IPS-15b (cell line): ENCODE measurements around the gene ELAVL1.

Experiments used
- H3K27me3 ChIP-seq: one replicate; pipeline ENCODE4 v1.6.1; 2013; ENCODE audit warnings: low read length; ENCODE audit not compliant: control insufficient read depth, insufficient read depth
- H3K36me3 ChIP-seq: one replicate; pipeline ENCODE4 v1.6.1; 2013; ENCODE audit warnings: low read length; ENCODE audit not compliant: control insufficient read depth, insufficient read depth
- H3K4me1 ChIP-seq: one replicate; pipeline ENCODE4 v1.6.1; 2013; ENCODE audit warnings: mild to moderate bottlenecking, low read length; ENCODE audit not compliant: control insufficient read depth, insufficient read depth
- H3K4me3 ChIP-seq: one replicate; pipeline ENCODE4 v1.5.1; 2013; ENCODE audit warnings: low read depth, low read length
- H3K9ac ChIP-seq: one replicate; pipeline ENCODE4 v1.6.1; 2013; ENCODE audit warnings: low read depth, mild to moderate bottlenecking, low read length
- H3K9me3 ChIP-seq: one replicate; pipeline ENCODE4 v1.6.1; 2013; ENCODE audit warnings: mild to moderate bottlenecking, low read length; ENCODE audit not compliant: control insufficient read depth, insufficient read depth

ELAVL1 gene

GRCh38 chr19:7981661-7982060 is 23.8 kb downstream of the ELAVL1 start:
- H3K27me3 ChIP-seq = no peaks in the 10 kb centered on the region
- no peaks in the 10 kb centered on the region for H3K4me1 ChIP-seq
- H3K4me3 ChIP-seq = no peak overlapping the region
- peaks cover 86% of the 10 kb centered on the region for H3K36me3 ChIP-seq
- no peak overlapping the region for H3K9ac ChIP-seq
- no peaks in the 10 kb centered on the region for H3K9me3 ChIP-seq

- Histone ChIP-seq H3K9me3 (no peaks in the 10 kb centered on the region), H3K4me1 (no peaks in the 10 kb centered on the region), H3K9ac (no peak overlapping the region), H3K4me3 (no peak overlapping the region), H3K27me3 (no peaks in the 10 kb centered on the region), H3K36me3 (peaks cover 82% of the 10 kb centered on the region)
These were observed 24.2 kb downstream of the ELAVL1 start for GRCh38 chr19:7981199-7981598.

DNA sequence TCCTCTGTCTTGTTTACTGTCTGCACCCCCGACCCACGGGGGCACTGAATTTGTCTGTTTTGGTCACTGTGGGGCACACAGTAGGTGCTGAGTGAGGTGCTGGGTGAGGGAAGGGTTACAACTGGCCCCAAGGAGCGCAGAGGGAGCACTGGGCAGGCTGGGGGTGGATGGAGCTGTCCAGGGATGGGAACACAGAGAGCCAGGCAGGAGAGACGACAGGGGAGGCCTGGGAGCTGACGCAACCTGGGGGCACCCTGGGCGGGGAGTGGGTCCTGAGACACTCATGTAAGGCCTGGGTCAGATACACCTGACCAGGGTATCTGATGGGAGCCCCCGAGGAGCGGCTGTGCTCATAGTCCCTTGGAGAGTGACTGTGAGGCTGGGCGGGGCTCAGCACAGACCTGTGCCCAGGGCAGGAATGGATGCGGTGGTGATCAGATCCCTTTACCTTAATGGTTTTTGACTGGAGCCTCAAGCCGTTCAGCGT is 24.8 kb downstream of the ELAVL1 start:
- no peak overlapping the region for H3K4me3 ChIP-seq
- no peaks in the 10 kb centered on the region for H3K9me3 ChIP-seq
- H3K4me1 ChIP-seq = no peaks in the 10 kb centered on the region
- H3K9ac ChIP-seq = no peak overlapping the region
- peaks cover 77% of the 10 kb centered on the region for H3K36me3 ChIP-seq
- H3K27me3 ChIP-seq = no peaks in the 10 kb centered on the region

DNA sequence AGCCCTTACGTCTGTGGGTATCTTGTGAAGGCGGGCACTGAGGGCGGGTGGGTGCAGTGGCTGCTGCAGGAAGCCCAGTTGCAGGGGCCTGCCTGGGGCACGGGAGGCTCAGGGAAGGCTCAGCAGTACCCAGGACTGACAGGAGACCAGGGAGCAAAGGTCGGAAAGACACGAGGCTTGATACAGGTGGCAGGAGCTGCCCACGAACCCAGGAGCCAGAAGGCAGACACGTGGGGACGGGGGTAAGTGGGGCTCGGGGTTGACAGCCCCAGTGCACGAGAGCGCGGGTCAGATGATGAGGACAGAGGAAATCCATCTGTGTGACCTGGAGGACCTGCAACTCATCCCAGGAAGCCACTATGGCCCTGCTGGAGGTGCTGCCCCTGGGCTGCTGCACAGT is 25.3 kb downstream of the ELAVL1 start:
- Histone ChIP-seq H3K36me3 (peaks cover 72% of the 10 kb centered on the region), H3K4me3 (no peak overlapping the region), H3K9ac (no peak overlapping the region), H3K27me3 (no peaks in the 10 kb centered on the region), H3K9me3 (no peaks in the 10 kb centered on the region), H3K4me1 (no peaks in the 10 kb centered on the region)

- H3K9me3 ChIP-seq = no peaks in the 10 kb centered on the region
- peaks cover 72% of the 10 kb centered on the region for H3K36me3 ChIP-seq
- no peak overlapping the region for H3K4me3 ChIP-seq
- no peaks in the 10 kb centered on the region for H3K27me3 ChIP-seq
- H3K9ac ChIP-seq = no peak overlapping the region
- H3K4me1 ChIP-seq = no peaks in the 10 kb centered on the region
These were observed 25.9 kb downstream of the ELAVL1 start for GRCh38 chr19:7979559-7979958.

DNA sequence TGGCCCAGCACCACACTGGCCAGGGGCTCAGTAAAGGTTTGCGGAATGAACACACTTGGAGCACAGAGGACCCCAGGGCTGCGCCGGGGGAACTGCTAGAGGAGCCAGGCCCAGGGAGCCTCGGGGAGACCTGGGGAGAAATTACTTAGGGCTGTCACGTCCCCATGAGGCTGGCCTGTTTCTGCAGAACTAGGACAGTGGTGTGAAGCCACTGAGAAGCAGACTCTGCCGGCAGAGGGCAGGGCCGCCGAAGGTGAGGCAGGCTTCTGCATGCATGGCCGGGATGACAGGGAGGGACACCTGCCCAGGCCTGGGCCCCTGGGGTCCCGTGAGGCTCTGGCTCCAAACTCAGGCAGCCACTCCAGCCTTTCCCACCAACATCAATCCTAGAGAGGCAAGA is 26.4 kb downstream of the ELAVL1 start:
- no peak overlapping the region for H3K9ac ChIP-seq
- no peaks in the 10 kb centered on the region for H3K27me3 ChIP-seq
- no peaks in the 10 kb centered on the region for H3K9me3 ChIP-seq
- H3K4me3 ChIP-seq = no peak overlapping the region
- H3K36me3 ChIP-seq = peaks cover 71% of the 10 kb centered on the region
- no peaks in the 10 kb centered on the region for H3K4me1 ChIP-seq

- H3K9ac ChIP-seq = peak overlapping the region; percentile 54
- no peaks in the 10 kb centered on the region for H3K4me1 ChIP-seq
- H3K9me3 ChIP-seq = no peaks in the 10 kb centered on the region
- no peaks in the 10 kb centered on the region for H3K27me3 ChIP-seq
- H3K4me3 ChIP-seq = no peak overlapping the region
- peaks cover 71% of the 10 kb centered on the region for H3K36me3 ChIP-seq
These were observed 27.1 kb downstream of the ELAVL1 start for GRCh38 chr19:7978179-7978825.

- Histone ChIP-seq H3K36me3 (peaks cover 67% of the 10 kb centered on the region), H3K9me3 (no peaks in the 10 kb centered on the region), H3K4me1 (no peaks in the 10 kb centered on the region), H3K9ac (no peak overlapping the region), H3K4me3 (no peak overlapping the region), H3K27me3 (no peaks in the 10 kb centered on the region)
These were observed 27.8 kb downstream of the ELAVL1 start for GRCh38 chr19:7977723-7978040.

DNA sequence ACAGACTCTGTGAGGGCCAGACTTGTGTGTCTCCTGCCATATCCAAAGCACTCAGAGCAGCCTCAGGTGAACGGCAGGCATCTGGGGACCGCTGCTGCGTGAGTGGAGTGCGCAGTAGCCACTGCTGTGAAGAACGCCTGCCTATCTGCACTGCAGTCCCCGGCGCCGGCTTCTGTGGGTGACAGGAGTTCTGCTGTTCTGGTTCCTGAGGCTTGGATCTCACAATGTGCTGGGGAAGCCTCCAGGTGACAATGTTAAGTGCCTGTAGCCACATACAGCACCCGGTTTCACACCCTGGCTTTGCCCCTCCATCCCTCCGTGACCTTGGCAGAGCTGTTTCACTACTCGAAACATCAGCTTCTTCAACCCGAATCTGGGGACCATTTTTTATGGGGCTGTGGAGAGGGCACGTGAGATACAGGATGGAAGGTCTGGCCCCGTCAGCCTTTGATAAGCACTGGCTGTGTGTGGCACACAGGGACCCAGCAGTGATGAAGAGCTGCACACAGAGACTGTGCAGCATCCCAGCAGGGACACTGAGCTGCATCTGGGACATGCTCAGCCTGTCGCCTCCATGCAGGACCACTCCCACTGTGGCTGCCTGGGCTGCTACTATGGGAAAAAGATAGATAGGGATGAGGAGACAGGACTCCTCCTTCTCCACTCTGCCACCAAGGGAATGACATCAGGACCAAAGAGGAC is 28.3 kb downstream of the ELAVL1 start:
- H3K36me3 ChIP-seq = peaks cover 65% of the 10 kb centered on the region
- no peaks in the 10 kb centered on the region for H3K4me1 ChIP-seq
- no peak overlapping the region for H3K4me3 ChIP-seq
- no peak overlapping the region for H3K9ac ChIP-seq
- no peaks in the 10 kb centered on the region for H3K9me3 ChIP-seq
- H3K27me3 ChIP-seq = no peaks in the 10 kb centered on the region

DNA sequence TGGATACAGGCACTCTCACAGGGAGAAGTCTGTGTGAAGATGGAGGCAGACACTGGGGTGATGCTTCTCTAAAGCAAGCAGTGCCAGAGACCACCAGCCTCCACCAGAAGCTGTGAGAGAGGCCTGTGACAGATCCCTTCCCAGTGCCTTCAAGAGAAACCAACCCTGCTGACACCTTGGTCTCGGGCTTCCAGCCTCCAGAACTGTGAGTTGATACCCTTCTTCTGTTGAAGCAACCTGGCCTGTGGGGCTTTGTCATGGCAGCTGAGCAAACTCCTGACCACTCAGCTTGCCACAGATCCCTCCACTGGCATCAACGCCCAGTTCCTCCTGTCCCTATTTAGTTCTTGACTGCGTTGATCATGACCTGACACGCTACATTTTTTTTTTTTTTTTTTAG is 29.0 kb downstream of the ELAVL1 start:
- Histone ChIP-seq H3K4me1 (no peaks in the 10 kb centered on the region), H3K4me3 (no peak overlapping the region), H3K36me3 (peaks cover 65% of the 10 kb centered on the region), H3K9me3 (no peaks in the 10 kb centered on the region), H3K9ac (no peak overlapping the region), H3K27me3 (no peaks in the 10 kb centered on the region)

DNA sequence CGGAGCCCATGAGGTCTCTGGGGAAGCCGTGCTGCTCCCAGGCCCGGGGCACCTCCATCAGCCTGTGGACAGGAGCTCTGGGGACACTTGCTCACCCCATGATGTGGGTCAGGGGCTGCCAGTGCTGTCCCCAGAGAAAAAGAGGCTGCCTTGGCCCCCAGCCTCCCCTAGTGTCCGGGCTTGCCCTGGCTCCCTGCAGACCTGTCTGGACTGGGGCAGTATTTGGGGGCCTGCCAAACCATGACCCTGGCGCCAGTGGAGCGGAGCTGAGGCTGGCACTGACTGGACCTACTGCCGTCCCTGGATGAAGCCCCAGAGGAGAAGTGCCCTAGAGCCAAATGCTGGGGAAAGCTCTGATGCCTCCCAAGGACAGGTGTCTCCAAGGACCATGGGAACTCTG is 30.4 kb downstream of the ELAVL1 start:
- Histone ChIP-seq H3K36me3 (peaks cover 59% of the 10 kb centered on the region), H3K9ac (no peak overlapping the region), H3K4me1 (no peaks in the 10 kb centered on the region), H3K27me3 (no peaks in the 10 kb centered on the region), H3K9me3 (no peaks in the 10 kb centered on the region), H3K4me3 (no peak overlapping the region)

- Histone ChIP-seq H3K4me1 (peaks cover 7% of the 10 kb centered on the region), H3K36me3 (peaks cover 55% of the 10 kb centered on the region)
These were observed 31.6 kb downstream of the ELAVL1 start for GRCh38 chr19:7973883-7974282.

More at GRCh38 chr19:7973883-7974282, 31.6 kb downstream of the ELAVL1 start:
- no peak overlapping the region for H3K9ac ChIP-seq
- H3K27me3 ChIP-seq = no peaks in the 10 kb centered on the region
- no peaks in the 10 kb centered on the region for H3K9me3 ChIP-seq
- H3K4me3 ChIP-seq = no peak overlapping the region
